ENCODE data around the gene GAGE13. TPM values are rescaled to one million over a fixed set of nuclear protein-coding genes. Genes with fewer than 3 reads are reported as not detected.
A peak's percentile ranks its signal among the peaks of the same experiment; 100 is the strongest.
"Not testable (repeated sequence)": the region's sequence is repeated elsewhere in the genome, so short reads cannot be mapped to it uniquely, and the experiment has no call there.

GAGE13 gene
- polyA plus RNA-seq, 1 experiment, result not detected

GRCh38 chrX:49290215-49290614 is 41.2 kb upstream of the GAGE13 start:
- H3K36me3 ChIP-seq (ENCODE audit: control insufficient read depth, insufficient read depth, low read length), result no peaks in the 10 kb centered on the region
- no peak for DNase-seq (ENCODE audit: low read depth)
- CTCF ChIA-PET, result no interaction called here
- no peak overlapping the region for H3K4me3 ChIP-seq (ENCODE audit: low read depth, low read length)
- H3K27me3 ChIP-seq (ENCODE audit: control insufficient read depth, insufficient read depth, low read length), result no peaks in the 10 kb centered on the region
- POLR2A ChIA-PET, result no interaction called here
- TF ChIP-seq, protein P1, sequence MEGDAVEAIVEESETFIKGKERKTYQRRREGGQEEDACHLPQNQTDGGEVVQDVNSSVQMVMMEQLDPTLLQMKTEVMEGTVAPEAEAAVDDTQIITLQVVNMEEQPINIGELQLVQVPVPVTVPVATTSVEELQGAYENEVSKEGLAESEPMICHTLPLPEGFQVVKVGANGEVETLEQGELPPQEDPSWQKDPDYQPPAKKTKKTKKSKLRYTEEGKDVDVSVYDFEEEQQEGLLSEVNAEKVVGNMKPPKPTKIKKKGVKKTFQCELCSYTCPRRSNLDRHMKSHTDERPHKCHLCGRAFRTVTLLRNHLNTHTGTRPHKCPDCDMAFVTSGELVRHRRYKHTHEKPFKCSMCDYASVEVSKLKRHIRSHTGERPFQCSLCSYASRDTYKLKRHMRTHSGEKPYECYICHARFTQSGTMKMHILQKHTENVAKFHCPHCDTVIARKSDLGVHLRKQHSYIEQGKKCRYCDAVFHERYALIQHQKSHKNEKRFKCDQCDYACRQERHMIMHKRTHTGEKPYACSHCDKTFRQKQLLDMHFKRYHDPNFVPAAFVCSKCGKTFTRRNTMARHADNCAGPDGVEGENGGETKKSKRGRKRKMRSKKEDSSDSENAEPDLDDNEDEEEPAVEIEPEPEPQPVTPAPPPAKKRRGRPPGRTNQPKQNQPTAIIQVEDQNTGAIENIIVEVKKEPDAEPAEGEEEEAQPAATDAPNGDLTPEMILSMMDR (IDR thresholded peaks at IDR 0.05; ENCODE audit: insufficient read depth, low read depth, low read length), result no peak

DNA sequence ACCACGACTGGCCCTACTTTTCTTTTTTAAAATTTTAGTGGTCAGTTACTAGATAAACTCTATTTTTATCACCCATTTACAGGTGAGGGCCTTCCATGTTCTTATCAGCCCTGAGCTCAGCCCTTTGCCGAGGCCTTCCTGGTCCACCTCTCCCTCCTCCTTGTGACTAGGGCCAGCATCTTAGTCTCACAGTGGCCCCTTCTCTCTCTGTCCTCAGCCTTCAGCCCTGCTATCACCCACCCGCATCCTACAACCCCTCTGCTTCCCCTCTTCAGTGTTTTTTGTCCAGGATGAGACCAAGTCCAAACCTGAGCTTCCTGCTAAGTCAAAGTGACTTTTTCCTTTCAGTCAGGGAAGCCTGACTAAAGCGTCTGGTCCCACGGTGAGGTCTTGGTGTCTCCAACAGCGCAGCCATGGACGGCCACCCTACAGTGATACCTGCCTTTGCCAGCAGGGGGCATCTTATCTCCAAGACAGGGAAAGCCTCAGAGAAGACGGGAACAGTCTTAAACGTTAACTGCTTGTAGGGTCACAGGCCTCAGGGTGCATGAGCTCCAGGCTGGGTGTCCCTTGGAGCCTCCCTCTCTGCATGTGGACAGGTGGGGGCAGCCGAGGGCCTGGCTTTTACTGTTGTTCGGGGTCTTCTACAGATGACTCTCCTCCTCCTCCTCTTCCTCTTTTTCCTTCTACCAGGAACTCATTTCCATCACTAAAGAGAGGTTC is 39.6 kb upstream of the GAGE13 start:
- H3K36me3 ChIP-seq (ENCODE audit: control insufficient read depth, insufficient read depth, low read length), result no peaks in the 10 kb centered on the region
- CTCF ChIA-PET, result interaction anchor here (0.6 to 0.7 kb wide), 2 partner anchors 29 to 545 kb away, joined by 3 read pairs; no protein-coding TSS in a partner anchor
- no peaks in the 10 kb centered on the region for H3K27me3 ChIP-seq (ENCODE audit: control insufficient read depth, insufficient read depth, low read length)
- no peak for DNase-seq (ENCODE audit: low read depth)
- no peak overlapping the region for H3K4me3 ChIP-seq (ENCODE audit: low read depth, low read length)
- TF ChIP-seq, protein P1 (IDR thresholded peaks at IDR 0.05; ENCODE audit: insufficient read depth, low read depth, low read length), result peak; percentile 71
- POLR2A ChIA-PET, result no interaction called here

DNA sequence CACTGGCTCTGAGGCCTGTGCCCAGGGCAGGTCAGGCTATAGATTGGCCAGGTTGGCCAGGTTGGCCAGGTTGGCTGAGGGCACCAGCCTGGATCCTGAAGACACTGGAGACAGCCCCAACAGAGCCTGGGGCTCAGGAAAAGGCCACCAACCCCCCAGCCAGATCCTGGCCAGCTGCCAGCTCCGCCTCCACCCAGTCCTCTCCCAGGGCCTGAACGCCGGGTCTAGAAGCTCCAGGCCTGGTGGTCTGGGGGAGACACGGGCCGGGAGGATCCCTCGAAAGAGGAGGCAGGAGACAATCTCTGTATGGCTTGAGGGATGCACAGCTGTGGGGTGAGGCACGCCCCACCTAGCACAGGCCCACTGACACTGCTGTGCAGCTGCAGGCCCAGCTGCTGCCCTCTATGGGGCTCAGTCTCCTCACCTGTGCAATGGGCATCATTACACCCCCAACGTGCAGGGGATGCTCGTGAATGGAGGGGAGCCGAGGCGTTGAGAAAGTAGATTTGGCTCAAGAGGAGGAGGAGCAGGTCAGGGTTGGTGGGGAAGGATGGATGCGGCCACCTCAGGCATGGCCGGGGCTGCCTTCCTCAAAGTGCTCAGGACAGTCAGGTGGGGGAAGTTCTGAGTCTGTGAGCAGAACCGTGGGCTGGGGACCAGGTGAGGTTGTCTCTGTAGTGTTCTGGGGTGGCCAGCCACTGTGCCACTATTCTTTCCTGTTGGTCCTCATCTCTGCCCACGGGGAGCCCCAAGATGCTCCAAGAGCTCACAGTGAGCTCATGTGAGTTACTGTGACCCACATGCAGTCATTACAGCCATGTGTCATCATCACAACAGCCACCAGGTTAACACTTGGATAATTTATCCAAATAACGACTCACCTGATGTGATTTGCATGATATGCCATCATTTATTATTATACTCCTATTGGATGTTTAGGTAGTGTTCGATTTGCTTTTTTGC is 38.7 kb upstream of the GAGE13 start:
- POLR2A ChIA-PET, result no interaction called here
- TF ChIP-seq, protein P1 (IDR thresholded peaks at IDR 0.05; ENCODE audit: insufficient read depth, low read depth, low read length), result no peak
- Histone ChIP-seq H3K27me3 (ENCODE audit: control insufficient read depth, insufficient read depth, low read length) (no peaks in the 10 kb centered on the region), H3K4me3 (ENCODE audit: low read depth, low read length) (no peak overlapping the region), H3K36me3 (ENCODE audit: control insufficient read depth, insufficient read depth, low read length) (no peaks in the 10 kb centered on the region)
- DNase-seq (ENCODE audit: low read depth), result no peak
- CTCF ChIA-PET, result no interaction called here

DNA sequence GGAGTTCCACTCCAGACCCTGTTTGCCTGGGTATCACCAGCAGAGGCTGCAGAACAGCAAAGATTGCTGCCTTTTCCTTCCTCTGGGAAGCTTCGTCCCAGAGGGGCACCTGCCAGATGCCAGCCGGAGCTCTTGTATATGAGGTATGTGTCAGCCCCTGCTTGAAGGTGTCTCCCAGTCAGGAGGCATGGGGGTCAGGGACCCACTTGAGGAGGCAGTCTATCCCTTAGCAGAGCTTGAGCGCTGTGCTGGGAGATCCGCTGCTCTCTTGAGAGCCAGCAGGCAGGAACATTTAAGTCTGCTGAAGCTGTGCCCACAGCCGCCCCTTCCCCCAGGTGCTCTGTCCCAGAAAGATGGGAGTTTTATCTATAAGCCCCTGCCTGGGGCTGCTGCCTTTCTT is 32.1 kb upstream of the GAGE13 start:
- POLR2A ChIA-PET; H3K27me3 ChIP-seq (ENCODE audit: control insufficient read depth, insufficient read depth, low read length); CTCF ChIA-PET; H3K4me3 ChIP-seq (ENCODE audit: low read depth, low read length); DNase-seq (ENCODE audit: low read depth); H3K36me3 ChIP-seq (ENCODE audit: control insufficient read depth, insufficient read depth, low read length): not testable (repeated sequence)

DNA sequence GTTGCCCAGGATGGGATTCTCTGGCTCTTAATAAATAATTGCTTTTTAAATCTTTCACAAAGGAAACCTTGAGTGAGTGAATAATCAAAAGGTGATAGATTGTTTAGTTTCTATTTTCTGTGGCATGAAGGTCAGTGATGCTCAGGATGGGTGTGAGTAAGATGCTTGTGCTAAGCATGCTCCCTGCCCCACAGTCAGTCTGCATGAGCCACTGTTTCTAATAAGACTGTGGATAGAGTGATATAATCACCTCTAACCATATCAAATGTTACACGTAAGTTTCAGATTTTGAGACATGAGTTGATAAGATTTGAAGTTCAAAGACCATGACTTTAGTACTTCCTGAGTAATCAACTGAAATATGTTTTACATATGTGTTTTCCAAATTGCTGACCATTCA is 30.7 kb upstream of the GAGE13 start:
- no peak for DNase-seq (ENCODE audit: low read depth)
- POLR2A ChIA-PET, result no interaction called here
- TF ChIP-seq, protein P1 (IDR thresholded peaks at IDR 0.05; ENCODE audit: insufficient read depth, low read depth, low read length), result no peak
- CTCF ChIA-PET, result interaction anchor here (0.6 kb wide), 2 partner anchors 483 to 1124 kb away, joined by 3 to 6 read pairs; no protein-coding TSS in a partner anchor
- no peak overlapping the region for H3K4me3 ChIP-seq (ENCODE audit: low read depth, low read length)
- no peaks in the 10 kb centered on the region for H3K36me3 ChIP-seq (ENCODE audit: control insufficient read depth, insufficient read depth, low read length)
- H3K27me3 ChIP-seq (ENCODE audit: control insufficient read depth, insufficient read depth, low read length), result no peaks in the 10 kb centered on the region
